ENCODE measurements around the gene SNX33.
"Not testable (repeated sequence)": the region's sequence is repeated elsewhere in the genome, so short reads cannot be mapped to it uniquely, and the experiment has no call there.

Gene SNX33

DNA sequence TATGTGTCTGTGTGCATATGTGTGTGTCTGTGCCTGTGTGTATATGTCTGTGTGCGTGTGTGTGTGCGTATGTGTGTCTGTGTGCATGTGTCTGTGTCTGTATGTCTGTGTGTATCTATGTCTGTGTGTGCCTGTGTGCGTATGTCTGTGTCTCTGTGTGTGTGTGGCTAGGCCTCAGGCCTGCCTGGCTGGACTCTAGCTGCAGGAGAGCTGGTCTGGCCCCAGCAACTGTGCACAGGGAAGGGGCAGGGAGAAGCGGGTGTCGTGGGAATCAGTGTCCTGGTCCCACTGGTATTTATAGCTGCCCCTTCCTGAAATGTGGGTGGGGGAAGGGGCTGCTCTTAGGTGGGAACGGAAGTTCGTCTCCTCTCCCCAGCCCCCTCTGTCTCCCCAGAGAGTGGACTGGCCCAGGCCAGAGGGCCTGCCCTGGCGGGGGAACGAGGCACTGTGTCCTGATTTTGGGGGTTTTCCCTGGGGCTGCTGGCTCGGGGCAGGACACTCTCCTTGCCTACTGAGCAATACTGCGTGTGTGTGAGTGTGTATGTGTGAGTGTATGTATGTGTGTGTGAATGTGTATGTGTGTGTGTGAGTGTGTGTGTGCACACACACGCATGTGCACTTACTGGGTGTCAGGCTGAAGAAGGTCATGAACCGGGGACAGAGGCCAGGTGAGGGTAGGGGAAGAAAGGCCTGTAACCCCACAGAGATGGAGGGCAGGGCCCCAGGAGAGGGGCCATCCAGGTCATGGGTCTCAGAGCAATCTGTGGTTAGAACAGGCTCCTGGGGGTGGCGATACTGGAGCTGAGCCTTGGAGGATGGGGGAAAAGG is 58.4 kb downstream of the SNX33 start:
- Histone ChIP-seq H3K36me3 (ENCODE audit: control insufficient read depth, insufficient read depth, low read length) (no peaks in the 10 kb centered on the region), H3K27me3 (replicated peaks; ENCODE audit: control insufficient read depth, insufficient read depth, low read length) (no peaks in the 10 kb centered on the region), H3K4me3 (replicated peaks; ENCODE audit: low read depth, low read length) (no peak overlapping the region)
- no peak for DNase-seq (ENCODE audit: extremely low read depth, insufficient read length)
- TF ChIP-seq, protein P1, sequence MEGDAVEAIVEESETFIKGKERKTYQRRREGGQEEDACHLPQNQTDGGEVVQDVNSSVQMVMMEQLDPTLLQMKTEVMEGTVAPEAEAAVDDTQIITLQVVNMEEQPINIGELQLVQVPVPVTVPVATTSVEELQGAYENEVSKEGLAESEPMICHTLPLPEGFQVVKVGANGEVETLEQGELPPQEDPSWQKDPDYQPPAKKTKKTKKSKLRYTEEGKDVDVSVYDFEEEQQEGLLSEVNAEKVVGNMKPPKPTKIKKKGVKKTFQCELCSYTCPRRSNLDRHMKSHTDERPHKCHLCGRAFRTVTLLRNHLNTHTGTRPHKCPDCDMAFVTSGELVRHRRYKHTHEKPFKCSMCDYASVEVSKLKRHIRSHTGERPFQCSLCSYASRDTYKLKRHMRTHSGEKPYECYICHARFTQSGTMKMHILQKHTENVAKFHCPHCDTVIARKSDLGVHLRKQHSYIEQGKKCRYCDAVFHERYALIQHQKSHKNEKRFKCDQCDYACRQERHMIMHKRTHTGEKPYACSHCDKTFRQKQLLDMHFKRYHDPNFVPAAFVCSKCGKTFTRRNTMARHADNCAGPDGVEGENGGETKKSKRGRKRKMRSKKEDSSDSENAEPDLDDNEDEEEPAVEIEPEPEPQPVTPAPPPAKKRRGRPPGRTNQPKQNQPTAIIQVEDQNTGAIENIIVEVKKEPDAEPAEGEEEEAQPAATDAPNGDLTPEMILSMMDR (IDR thresholded peaks at IDR 0.05; ENCODE audit: insufficient read depth, low read length, poor library complexity, severe bottlenecking), result no peak

DNA sequence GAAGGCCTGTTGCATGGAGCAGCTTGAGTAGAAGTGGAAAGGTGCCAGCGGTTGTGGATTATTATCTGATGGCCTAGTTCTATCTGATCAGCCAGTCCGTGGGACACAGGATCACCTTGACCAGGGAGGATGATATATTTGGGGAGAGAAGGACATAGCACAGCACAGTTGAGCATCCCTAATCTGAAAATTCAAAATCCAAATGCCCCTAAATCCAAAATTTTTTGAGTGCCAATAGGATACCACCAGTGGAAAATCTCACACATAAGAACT is 58.9 kb downstream of the SNX33 start:
- Histone ChIP-seq H3K36me3 (ENCODE audit: control insufficient read depth, insufficient read depth, low read length) (no peaks in the 10 kb centered on the region), H3K4me3 (replicated peaks; ENCODE audit: low read depth, low read length) (no peak overlapping the region), H3K27me3 (replicated peaks; ENCODE audit: control insufficient read depth, insufficient read depth, low read length) (no peaks in the 10 kb centered on the region)
- DNase-seq (ENCODE audit: extremely low read depth, insufficient read length), result no peak
- TF ChIP-seq, protein P1 (IDR thresholded peaks at IDR 0.05; ENCODE audit: insufficient read depth, low read length, poor library complexity, severe bottlenecking), result no peak

DNA sequence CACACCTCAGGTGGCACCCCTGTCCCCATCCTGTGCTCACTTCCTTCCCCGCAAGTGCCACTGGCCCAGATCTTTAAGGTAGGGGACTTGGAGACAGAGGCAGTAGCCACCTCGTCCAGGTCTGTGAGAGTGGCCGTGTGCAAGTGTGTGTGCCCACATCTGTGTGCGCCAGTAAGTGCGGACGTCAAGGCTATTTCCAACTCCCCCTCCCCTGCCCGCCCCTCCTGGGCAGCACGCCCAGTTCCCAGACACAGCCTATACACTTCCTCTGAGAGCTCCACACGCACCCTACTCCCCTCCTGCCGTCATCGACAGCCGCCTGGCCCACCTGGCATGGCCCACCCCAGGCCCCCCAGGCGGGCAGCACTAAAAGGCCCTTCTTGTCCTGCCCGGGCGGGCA is 61.7 kb downstream of the SNX33 start:
- H3K27me3 ChIP-seq (replicated peaks; ENCODE audit: control insufficient read depth, insufficient read depth, low read length); H3K4me3 ChIP-seq (replicated peaks; ENCODE audit: low read depth, low read length); DNase-seq (ENCODE audit: extremely low read depth, insufficient read length); H3K36me3 ChIP-seq (ENCODE audit: control insufficient read depth, insufficient read depth, low read length): not testable (repeated sequence)

DNA sequence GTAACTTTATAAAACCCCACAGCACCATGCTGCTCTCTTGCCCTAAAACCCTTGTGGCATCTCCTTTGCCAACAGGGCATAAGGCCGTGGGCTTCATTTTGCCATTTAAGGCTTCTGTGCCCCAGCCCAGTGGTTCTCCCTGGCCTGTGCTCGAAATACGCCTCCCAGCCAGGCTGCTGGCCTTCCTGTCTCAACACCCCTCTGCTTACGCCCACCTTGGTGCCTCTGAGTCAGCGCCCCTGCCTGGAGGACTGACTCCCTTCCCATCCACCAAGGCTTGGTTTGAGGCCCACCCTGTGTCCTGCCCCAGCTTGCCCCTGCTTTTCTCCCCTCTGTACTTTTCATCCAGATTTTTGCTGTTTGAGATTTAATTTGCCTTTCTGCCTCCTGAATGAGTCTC is 63.2 kb downstream of the SNX33 start:
- not testable (repeated sequence) for H3K4me3 ChIP-seq (replicated peaks; ENCODE audit: low read depth, low read length); DNase-seq (ENCODE audit: extremely low read depth, insufficient read length); H3K27me3 ChIP-seq (replicated peaks; ENCODE audit: control insufficient read depth, insufficient read depth, low read length); H3K36me3 ChIP-seq (ENCODE audit: control insufficient read depth, insufficient read depth, low read length)

DNA sequence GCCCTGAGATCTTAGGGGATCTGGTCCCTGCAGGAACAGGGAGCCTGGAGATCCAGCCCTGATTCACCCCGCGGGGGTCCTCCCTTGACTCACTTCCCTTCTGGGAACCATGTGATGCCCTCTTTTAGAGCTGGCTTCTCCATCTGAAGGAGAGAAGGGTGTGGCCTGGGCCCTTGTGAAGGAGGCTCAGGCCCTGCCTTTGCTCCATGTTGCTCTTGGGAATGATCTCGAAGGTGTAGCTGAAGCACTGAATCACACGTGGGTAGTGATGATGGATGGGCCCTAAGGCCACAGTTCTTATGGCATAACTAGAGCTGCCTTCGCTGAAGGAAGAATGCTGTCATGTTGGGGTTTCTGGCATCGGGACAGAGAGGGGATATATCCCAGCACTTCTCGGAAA is 63.8 kb downstream of the SNX33 start:
- not testable (repeated sequence) for H3K36me3 ChIP-seq (ENCODE audit: control insufficient read depth, insufficient read depth, low read length); H3K27me3 ChIP-seq (replicated peaks; ENCODE audit: control insufficient read depth, insufficient read depth, low read length); H3K4me3 ChIP-seq (replicated peaks; ENCODE audit: low read depth, low read length); DNase-seq (ENCODE audit: extremely low read depth, insufficient read length)

Data from GM06990 (cell line).